Skin of body (tissue), 2 donors: ENCODE results near the gene GHRH. TPM values are rescaled to one million over a fixed set of nuclear protein-coding genes. Genes with fewer than 3 reads are reported as not detected.

Experiments
- DNase-seq: peaks from one replicate; lab custom pipeline; 2025; lab: John Stamatoyannopoulos, UW
- total RNA-seq: library from RNA; depleted of rRNA; stranded (reverse); fragments of >200 nt; gene quantifications from one replicate; pipeline ENCODE4 v1.2.3, GENCODE V29; 2014

Gene GHRH
- total RNA-seq, 1 donor from 2014 or later = not detected

DNA sequence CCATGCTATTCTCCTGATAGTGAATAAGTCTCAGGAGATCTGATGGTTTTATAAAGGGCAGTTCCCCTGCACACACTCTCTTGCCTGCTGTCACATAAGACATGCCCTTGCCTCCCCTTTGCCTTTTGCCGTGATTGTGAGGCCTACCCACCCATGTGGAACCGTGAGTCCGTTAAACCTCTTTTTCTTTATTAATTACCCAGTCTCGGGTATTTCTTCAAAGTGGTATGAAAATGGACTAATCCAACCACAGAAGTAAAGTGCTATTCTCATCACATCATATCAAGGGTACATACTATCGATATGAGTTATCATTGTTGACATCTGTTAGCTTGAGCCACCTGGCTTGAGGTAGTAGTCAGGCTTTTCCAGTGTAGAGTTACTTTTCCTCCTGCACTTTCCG lies 30.1 kb upstream of the GHRH start:
- no peak for DNase-seq

GRCh38 chr20:37290158-37290810 lies 28.7 kb upstream of the GHRH start:
- no peak for DNase-seq

DNA sequence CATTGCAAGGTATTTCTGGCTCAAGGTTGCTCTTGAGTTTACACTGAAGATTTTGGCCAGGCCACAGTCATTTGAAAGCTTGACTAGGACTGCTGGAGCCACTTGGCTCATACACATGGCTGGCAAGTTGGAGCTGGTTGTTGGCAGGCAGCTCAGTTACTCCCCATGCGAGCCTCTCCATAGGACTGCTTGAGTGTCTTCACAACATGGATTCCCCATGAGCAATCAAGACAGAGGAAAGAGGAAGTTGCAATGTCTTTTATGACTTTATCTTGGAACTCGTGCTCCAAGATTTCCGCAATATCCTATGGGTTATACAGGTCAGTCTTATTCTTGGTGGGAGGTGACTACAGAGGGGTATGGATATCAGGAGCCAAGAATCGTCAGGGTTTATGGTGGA lies 26.5 kb upstream of the GHRH start:
- DNase-seq = no peak

DNA sequence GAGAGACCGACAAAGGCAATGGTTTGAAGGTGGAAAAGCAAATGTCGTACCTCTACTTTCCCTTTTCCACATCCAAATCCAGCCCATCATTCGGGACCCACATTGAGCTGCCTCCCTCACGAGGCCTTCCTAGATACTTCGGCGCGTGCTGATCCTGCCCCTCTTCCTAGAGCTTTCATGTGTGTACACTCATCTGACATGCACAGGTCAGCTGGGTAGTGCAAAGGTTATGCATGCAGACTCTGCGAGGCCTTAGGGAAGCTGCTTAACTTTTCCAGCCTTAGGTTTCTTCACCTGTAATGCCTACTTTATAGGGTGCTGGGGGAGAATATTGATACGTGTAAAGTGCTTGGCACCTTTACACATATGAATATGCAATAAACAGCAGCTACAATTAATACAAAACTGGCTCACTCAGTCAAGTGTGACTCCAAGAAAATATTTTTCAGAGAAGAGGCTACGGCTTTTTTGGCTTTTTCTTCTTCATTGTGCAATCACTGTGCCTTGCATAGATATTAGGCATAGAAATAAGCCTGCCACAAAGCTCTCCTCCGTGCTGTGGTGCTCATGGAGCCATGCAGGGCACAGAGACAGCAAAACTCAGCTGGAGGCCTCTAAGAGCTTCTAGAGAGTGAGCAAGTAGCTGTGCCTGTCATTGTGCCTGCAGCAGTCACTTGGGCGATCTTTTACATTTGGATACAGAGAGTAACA lies 24.2 kb upstream of the GHRH start:
- DNase-seq = no peak

DNA sequence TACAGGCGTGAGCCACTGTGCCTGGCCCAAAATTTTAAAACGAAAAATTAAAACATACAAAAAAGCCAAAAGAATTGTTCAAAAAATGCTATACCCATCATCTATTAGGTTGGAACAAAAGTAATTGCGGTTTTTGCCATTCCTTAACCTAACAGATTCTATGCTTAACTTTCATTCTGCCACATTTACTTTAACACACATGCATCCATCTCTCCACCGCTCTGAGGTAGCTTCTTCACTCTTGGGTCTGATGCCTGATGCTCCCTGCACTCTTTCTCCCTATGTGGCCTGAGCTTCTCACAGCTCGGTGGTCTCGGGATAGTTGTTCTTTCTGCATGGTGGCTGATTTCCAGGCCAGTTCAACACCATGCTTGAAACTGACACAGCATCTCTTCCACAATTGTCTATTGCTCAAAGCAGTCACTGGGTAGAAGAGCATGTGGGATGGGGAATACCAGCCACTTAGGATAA lies 23.1 kb upstream of the GHRH start:
- DNase-seq = no peak

DNA sequence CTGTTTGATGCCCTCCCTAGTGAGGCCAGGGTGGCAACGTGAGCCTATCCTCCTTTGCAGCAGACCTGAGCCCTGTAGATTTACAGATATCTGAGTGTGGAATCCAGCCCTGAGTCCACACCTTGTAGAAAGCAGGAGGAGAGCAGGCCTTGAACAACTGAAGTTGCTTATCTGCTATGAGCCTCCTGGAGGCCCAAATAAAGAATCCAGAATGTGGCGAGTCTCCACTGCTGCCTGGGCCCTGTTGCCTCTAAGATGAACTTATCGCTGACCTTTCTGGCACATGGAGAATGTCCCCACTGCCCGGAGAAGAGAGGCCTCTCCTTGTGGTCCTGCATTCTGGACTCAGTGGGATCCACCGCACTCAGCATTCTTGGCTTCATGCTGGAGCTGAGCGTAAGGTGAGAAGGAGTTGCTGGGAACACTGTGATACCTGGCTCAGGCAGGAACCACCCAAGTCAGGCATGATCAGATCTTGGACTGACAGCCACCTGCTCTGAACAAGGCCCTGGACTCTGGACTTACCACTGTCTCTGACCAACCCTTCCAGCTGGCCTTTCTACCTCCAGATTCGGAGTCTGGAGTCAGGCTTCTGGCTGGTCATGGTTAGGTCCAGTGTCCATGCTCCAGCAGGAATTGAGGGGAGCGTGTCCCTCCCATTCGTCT lies 22.0 kb upstream of the GHRH start:
- no peak for DNase-seq

- no peak for DNase-seq
Observed at GRCh38 chr20:37282556-37282955, 20.9 kb upstream of the GHRH start.

DNA sequence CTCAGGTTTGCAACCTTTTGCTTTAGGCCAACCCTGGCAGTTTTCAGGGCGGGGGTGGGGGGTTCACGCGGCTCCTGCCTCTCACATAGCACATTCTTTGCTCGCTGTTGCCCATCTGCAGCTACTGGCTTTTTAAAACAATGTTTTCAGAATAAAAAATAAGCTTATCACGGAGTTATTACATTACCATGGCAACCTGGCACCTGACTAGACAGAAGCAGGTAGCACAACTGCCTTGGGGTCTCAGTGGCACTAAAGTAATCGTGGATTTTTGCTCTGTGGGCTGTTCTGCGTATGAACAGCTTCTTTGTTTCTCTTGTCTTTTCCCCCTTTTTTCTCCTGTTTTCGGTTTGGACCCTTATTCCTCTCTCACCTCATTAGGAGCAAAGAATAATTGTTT lies 18.8 kb upstream of the GHRH start:
- no peak for DNase-seq

DNA sequence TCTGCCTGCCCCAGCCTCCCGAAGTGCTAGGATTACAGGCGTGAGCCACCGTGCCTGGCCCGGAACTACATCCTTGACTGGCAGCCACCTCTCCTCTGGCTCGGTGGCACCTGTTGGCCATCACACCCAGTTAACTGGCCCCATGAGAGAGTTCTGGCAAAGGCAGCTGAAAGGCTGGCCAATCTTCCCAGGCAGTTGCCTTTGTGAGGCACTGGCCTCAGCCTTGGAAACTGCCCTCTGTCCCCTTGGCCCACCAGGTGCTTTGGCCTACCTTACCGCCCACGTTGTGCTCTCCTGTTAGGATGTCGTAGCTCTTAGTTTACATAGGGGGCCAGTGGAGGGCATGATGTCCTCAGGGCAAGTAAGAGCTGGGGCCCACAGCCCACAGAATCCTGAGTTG lies 18.2 kb upstream of the GHRH start:
- DNase-seq = no peak

- DNase-seq = no peak
Observed at GRCh38 chr20:37278966-37279590, 17.5 kb upstream of the GHRH start.

GRCh38 chr20:37277253-37277593 lies 15.6 kb upstream of the GHRH start:
- DNase-seq = no peak

DNA sequence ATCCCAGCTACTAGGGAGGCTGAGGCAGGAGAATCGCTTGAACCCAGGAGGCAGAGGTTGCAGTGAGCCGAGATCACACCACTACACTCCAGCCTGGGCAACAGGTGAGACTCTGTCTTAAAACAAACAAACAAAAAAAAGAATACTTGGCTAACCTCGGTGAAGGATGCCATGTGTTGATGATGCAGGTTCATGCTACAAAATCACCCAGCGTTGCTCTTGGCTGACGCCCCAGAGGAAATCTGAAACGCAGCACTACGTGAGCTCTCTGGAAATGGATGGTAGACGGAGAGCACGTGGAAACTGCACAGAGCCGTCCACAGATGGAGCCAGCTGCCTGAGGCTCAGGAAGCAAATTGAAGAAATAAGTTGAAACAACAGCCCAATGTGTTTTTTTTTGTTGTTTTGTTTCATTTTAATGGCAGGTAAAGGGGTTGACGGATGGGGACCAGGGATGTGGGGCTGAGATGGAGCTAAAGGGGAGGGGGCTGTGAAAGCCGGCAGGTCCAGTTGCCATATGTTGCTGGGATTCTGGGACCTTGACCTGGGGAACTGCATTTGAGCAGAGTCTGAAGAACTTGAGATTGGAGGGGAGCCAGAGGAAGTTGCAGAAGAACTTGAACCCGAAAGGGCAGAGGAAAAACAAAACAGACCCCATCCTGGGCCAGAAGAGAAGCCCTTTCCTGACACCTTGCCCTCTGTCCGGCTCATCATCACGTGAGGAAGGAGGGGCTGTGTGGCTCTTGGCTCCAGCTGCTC lies 15.1 kb upstream of the GHRH start:
- DNase-seq = peak; percentile 26

GRCh38 chr20:37274851-37275524 lies 13.4 kb upstream of the GHRH start:
- DNase-seq = no peak

DNA sequence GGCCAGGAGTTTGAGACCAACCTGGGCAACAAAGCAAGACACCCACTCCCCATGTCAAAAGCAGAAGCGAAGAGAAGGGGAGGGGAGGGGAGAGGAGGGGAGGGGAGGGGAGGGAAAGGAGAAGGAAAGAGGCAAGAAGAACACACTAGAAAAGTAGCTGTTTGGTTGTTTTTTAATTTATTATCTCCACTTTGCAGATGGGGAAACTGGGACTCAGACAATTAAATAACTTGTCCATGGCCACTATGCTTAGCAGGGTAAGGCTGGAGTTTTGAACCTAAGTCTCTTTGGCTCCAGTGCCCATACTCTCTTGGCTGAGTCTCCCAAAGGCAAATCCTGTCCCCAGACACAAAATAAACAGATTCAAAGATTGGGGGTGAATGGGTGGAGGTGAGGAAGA lies 12.4 kb upstream of the GHRH start:
- no peak for DNase-seq

- no peak for DNase-seq
Observed at GRCh38 chr20:37271421-37271768, 9.8 kb upstream of the GHRH start.

GRCh38 chr20:37270576-37271420 lies 9.2 kb upstream of the GHRH start:
- no peak for DNase-seq

- no peak for DNase-seq
Observed at GRCh38 chr20:37267667-37268313, 6.2 kb upstream of the GHRH start.

DNA sequence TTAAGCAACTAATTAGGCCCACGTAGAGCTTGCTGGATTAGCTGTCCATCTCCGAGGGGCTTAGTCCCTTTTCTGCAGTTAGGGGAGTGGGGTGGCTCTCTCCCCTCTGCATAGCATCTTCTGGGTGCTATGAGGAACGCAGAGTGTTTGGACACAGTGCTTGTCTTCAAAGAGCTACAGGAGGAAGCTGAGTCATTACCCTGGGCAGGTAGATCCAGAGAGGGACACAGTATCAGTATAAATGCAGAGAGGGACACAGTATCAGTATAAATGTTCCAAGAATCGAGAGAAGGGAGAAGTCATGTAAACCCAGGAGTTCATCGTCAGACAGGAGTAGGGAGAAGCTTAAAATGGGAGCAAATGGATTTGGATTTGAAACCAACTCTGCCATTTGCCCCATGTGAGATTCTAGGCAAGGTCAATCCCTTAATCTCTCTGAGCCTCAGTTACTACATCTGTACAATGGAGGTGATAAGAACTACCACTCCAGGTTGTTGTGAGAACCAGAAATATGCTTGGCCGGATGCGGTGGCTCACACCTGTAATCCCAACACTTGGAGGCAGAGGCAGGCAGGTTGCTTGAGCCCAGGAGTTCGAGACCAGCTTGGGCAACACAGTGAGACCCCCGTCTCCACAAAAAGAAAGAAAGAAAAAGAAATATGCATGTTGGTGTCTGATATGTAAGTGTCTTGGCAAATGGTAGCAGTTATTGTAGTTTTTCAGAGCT lies 5.5 kb upstream of the GHRH start:
- DNase-seq = no peak

DNA sequence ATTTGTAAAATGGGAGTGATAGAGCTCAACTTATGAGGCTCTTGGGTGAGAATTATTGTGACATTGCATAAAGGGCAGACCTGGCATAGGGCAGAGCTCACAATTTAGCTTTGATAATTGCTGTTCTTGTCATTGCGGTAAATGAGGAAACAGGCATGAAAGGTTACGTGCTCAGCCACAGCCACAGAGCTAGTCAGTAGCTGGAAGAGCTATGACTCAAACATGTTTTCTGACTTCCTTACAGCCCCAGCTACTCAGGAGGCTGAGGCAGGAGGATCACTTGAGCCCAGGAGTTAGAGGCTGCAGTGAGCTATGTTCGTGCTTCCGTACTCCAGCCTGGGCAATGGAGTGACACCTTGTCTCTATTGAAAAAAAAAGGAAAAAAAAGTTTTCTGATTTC lies 3.5 kb upstream of the GHRH start:
- no peak for DNase-seq
